ENCODE measurements around the gene OTOP2. TPM values are rescaled to one million over a fixed set of nuclear protein-coding genes. Genes with fewer than 3 reads are reported as not detected.

Gene OTOP2
- total RNA-seq, 4 donors from 2014 or later, result not detected

- 88 to 94% methylated on average over 5 to 15 of the region's 15 CpGs for WGBS, 2 donors
- DNase-seq, result no peak
- Histone ChIP-seq H3K4me1 (no peaks in the 10 kb centered on the region), H3K4me3 (replicated peaks in 1 of 3) (no peak overlapping the region), H3K9me3 (no peaks in the 10 kb centered on the region), H3K27ac (no peak overlapping the region), H3K27me3 (no peaks in the 10 kb centered on the region), H3K36me3 (no peaks in the 10 kb centered on the region)
- TF ChIP-seq POLR2A (IDR thresholded peaks at IDR 0.05), result no peak
- TF ChIP-seq, protein P1, sequence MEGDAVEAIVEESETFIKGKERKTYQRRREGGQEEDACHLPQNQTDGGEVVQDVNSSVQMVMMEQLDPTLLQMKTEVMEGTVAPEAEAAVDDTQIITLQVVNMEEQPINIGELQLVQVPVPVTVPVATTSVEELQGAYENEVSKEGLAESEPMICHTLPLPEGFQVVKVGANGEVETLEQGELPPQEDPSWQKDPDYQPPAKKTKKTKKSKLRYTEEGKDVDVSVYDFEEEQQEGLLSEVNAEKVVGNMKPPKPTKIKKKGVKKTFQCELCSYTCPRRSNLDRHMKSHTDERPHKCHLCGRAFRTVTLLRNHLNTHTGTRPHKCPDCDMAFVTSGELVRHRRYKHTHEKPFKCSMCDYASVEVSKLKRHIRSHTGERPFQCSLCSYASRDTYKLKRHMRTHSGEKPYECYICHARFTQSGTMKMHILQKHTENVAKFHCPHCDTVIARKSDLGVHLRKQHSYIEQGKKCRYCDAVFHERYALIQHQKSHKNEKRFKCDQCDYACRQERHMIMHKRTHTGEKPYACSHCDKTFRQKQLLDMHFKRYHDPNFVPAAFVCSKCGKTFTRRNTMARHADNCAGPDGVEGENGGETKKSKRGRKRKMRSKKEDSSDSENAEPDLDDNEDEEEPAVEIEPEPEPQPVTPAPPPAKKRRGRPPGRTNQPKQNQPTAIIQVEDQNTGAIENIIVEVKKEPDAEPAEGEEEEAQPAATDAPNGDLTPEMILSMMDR (IDR thresholded peaks at IDR 0.05), result no peak
- intact Hi-C loops (cut with DNase I), result no loop called here
These were observed 30.0 kb downstream of the OTOP2 start for GRCh38 chr17:74954115-74954514.

DNA sequence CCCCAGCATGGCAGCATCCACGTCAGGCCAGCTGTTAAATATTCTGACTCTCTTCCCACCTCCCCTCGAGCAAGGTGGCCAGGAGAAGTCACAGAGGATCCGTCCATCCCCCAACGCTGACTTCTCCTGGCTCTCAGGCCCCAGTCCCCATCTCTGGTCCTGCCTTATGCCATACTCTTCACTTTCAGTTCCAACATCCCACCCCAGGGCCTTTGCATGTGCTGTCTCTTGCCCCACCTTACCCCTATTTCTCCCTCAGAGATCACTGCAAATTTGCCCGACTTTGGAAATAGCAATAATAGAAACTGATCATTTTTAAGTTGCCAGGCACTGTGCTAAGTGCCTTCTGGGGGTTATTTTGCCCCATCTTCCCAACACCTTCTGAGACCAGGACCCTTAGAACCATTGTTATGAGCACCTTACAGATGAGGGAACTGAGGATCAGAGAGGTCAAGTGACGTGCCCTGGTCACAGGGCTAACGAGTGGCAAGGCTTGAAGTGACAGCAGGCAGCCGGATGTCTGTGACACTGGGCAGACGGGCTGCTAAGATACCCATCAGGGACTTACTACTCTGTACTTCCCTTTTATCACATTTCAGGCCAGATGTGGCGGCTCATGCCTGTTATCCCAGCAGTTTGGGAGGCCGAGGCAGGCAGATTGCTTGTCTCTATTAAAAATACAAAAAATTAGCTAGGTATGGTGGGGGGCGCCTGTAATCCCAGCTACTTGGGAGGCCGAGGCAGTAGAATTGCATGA lies 30.8 kb downstream of the OTOP2 start:
- TF ChIP-seq POLR2A (IDR thresholded peaks at IDR 0.05), result no peak
- TF ChIP-seq, protein P1 (IDR thresholded peaks at IDR 0.05), result no peak
- Histone ChIP-seq H3K4me1 (no peaks in the 10 kb centered on the region), H3K27me3 (no peaks in the 10 kb centered on the region), H3K36me3 (no peaks in the 10 kb centered on the region), H3K9me3 (no peaks in the 10 kb centered on the region), H3K27ac (no peak overlapping the region), H3K4me3 (replicated peaks in 1 of 3) (no peak overlapping the region)
- 76 to 77% methylated on average over 13 of the region's 13 CpGs for WGBS, 2 donors
- intact Hi-C loops (cut with DNase I), result loop anchor here (5.0 kb wide), 1 partner anchor 208 kb away; the partner anchor contains the start of gene NHERF1
- no peak for DNase-seq

DNA sequence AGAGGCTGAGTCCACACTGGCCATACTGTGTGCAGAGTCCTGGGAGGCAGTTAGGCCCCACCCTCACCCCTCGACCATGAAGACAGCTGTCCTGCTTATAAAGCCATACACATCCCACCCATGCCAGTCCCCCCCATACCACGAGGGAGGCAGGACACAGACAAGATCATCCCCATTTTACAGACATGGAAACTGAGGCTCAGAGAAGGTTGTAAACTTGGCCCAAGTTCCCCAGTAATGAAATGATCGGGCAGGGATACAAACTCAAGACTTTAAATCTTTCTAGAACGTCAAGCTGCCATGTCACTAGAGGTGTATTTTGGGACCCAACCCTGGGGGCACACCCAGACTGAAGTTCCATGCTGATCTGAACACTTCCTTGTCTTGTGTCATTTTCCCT lies 32.0 kb downstream of the OTOP2 start:
- no peak overlapping the region for H3K27ac ChIP-seq
- no peak overlapping the region for H3K4me3 ChIP-seq (replicated peaks in 1 of 3)
- H3K36me3 ChIP-seq, result no peaks in the 10 kb centered on the region
- WGBS, 2 donors, result 85 to 91% methylated on average over 3 to 4 of the region's 4 CpGs
- DNase-seq, result no peak
- TF ChIP-seq, protein P1 (IDR thresholded peaks at IDR 0.05), result no peak
- TF ChIP-seq POLR2A (IDR thresholded peaks at IDR 0.05), result no peak
- no peaks in the 10 kb centered on the region for H3K4me1 ChIP-seq
- intact Hi-C loops (cut with DNase I), result loop anchor here (5.0 kb wide), 1 partner anchor 209 kb away; the partner anchor contains the start of gene NHERF1
- no peaks in the 10 kb centered on the region for H3K27me3 ChIP-seq
- H3K9me3 ChIP-seq, result no peaks in the 10 kb centered on the region

DNA sequence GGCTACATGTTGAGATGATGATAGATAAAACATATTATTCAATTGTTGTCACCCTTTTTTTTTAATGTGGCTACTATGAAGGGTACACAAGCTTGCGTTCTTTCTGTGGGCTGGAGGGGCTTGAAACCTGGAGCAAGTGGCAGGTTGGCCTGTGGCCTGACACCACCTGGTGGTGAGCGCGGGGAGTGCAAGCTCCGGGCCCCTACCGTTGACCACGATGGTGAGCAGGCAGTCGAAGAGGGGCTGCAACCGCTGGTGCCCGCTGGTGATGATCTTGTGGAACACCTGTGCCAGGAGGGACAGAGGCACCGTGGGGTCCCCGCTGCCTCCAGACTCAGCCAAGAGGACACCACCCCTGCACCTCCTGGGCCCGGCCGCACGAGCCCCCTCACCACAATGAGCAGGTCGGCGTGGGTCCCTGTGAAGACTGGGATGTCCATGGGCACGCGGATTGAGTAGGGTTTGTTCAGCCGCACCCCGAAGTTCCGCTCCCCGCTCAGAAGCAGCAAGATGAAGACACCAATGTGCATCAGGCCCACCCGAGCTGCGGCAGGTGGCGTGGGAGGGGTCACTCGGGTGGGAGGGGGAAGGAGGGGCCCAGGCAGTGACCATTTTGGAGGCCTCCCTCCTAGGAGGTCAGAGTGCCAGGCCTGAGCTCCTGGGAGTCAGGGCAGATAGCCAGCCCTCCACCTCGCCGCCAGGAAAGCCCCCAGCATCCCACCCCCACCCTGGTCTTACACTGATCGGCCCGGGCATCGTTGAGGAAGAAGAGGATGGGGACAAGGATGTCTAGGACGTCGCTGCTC lies 34.1 kb downstream of the OTOP2 start:
- Histone ChIP-seq H3K27ac (no peak overlapping the region), H3K27me3 (no peaks in the 10 kb centered on the region), H3K4me1 (peaks cover 0 to 3% of the 10 kb centered on the region in 2 donors), H3K36me3 (no peaks in the 10 kb centered on the region), H3K9me3 (no peaks in the 10 kb centered on the region), H3K4me3 (replicated peaks in 1 of 3) (no peak overlapping the region)
- 37 to 50% methylated on average over 13 to 29 of the region's 33 CpGs for WGBS, 2 donors
- intact Hi-C loops (cut with DNase I), result loop anchor here (5.0 kb wide), 1 partner anchor 211 kb away; the partner anchor contains the start of gene NHERF1
- peak; percentile 69 to 72 for DNase-seq
- no peak for TF ChIP-seq POLR2A (IDR thresholded peaks at IDR 0.05)
- TF ChIP-seq, protein P1 (IDR thresholded peaks at IDR 0.05), result peak; percentile 82 to 93 (median 86)

Measured in thyroid gland (tissue), 4 donors.